NCI-H2227 treated with DMSO at 0.1 percent for 48 hours (cell line): Measurements from ENCODE around the gene SGIP1.
"Not testable (repeated sequence)": the region's sequence is repeated elsewhere in the genome, so short reads cannot be mapped to it uniquely, and the experiment has no call there.

Experiments used
- DNase-seq: peaks from one replicate; lab custom pipeline; 2025; lab: John Stamatoyannopoulos, UW

The SGIP1 gene

DNA sequence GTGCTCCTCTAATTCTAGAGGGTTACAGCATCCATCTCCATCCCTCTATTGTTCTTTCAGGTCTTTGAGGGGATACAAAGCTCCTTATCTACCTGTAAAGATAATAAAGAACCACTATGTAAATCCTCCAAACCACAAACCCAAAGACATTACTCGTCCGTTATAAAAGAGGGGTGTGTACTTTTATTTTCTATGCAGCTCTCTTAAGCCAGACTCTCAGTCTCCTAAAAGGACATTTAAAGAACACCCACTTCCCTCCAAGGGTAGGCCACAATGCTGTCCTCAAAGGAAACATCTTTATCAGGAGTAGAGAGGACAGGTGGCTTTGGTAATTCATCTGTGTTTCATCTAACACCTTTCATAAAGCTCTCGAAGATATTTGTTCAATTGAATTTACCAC, 150.4 kb downstream of the SGIP1 start:
- no peak for DNase-seq

DNA sequence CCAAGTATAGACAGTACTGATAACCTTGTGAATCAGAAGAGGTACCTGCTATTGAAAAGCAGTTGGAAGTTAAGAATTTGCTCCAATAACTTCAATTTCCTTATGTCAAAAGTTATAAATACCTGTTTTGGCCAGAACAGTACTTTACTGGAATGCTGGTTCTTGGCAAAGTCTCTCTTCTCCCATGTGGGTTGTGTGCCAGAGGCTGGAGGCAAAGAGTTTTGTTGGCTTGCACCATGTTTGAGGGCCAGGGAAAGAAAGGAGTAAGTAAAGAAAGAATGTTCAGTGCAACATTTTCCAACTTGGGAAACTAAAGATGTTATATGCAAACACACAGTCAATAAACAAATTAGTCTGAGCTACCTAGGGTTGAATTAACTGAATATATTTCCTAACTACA, 151.3 kb downstream of the SGIP1 start:
- DNase-seq, result no peak

DNA sequence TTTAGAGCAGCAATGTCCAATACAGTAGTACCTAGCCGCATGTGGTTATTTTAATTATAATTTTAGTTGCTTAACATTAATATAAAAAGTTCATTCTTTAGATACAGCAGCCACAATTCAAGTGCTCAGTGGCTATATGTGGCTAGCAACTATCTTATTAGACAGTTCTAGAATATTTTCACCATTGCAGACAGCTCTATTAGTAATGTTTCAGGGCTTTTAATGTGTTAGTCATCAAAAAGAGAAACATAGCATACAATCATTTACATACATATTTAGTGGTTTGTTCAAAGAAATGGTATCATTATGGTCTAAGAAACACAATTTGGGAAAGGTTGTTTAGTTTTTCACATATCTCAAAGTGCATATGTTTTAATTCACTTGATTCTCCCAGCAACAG, 151.7 kb downstream of the SGIP1 start:
- no peak for DNase-seq

DNA sequence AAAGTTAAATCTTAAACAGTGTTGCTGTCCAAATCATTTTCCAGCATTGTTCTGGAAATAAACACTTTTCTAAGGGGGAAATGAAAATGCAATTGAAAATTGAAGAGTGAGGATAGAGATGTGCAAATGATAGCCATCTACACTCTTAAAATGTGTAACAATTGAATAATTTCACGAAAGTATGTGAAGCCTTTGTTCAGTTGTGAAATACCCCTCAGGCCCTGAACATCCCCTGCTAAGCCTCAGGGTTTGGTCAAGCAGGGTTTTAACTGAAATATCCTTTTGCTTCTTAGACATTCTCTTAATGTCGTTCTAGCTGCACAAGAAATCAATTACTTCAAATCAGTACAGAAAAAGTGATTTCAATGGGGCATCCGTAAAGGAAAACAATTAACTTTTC, 152.5 kb downstream of the SGIP1 start:
- no peak for DNase-seq

DNA sequence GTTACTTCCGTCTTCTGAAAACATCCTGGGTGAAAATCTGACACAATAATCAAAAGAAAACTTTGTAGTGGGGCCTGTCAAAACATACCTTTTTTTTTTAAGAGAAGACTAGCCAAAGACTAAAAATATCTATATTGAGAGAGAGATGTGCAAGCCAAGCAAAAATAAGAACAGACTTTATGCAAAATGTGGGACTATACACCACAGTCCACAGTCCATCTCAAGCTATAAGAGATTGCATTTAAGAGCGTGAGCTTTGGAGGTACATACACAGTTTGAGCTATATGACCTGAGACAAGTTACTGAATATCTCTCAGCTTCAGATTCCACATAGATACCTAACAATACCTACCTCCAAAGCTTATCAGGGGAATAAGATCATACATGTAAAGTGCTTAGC, 153.4 kb downstream of the SGIP1 start:
- no peak for DNase-seq

DNA sequence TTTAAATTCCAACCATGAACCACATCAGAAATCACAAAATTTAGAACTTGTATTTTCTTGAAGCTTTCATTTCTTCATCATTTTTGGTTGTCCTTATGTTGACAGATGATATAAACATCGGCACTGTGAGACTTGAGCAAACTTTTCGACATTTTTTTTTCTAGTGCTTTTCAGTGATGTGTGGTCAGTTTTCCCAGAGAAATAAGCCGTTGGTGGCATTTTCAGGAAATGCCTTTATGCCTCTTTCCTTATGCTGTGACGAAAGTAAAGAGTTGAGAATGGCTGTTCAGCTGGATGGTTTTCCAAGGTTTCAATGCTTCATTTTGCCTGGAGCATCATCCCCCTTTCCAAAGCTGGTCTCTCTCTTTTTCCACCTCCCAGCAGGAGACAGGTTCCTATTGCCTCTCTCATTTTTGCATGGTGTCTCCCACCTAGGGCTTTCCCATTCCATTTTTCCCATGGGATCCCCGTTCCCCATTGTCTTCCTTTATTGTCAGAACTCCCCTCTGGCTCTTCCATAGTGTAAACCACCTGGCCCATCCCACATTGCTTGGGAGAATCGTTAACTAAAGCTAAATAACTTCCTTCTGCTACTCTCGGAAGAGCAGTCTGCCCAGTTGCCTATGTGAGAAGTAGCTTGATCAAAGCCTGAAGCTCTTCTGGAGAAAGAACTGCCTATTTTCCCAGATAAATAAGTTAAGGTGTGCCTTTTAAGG, 156.9 kb downstream of the SGIP1 start:
- DNase-seq, result no peak

DNA sequence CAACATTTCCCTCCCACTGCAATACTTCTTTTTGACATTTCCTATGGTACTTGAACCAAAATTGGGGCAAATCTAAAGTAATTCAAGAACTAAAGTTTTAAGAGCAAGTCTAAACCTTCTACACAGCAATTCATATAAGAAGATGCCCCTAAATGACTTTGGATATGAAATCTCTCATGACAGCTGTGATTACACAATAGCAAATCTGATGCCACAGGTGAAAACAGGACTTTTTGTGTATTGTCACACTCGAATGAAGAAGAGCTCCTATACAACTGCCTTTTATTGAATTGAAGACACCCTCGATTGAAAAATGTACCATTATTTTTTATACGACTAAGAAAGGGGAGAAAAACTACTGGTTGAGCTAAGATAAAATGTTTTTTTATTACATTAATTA, 158.7 kb downstream of the SGIP1 start:
- DNase-seq, result no peak

DNA sequence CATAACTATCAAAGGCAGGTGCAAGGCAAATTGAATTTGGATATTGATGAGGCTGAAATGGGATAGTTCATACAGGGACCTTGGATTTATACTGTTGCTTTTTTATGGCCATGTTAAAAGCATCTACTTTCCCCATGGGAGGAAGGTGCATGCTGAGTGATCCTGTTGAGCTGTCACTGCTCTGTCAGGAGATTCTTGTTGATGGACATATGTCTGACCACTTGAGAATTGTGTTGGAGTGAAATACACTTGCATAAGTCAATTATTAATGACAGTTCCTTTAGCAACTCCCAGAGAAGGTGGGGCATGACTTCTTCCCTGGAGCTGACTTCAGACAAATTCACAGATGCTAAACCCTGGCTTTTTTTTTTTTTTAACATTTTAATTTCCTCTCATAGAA, 159.9 kb downstream of the SGIP1 start:
- DNase-seq, result no peak

DNA sequence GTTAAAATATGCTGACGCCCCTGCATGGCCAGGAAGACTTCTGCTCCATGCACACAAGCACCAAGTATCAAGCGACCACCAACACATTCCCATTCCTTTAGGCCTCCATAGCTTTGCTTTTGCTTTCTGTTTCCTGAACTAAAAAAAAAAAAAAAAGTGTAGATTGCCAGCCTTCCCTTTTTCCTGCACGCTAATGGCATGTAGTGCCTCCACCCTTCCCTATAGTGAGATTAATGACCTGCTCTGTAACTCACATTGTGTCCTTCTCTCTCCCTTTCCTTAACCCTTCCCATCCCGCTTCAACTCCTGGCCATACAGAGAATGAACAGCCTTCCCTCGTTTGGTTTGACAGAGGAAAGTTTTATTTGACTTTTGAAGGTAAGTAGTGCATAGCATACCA, 161.2 kb downstream of the SGIP1 start:
- peak; percentile 16 for DNase-seq

DNA sequence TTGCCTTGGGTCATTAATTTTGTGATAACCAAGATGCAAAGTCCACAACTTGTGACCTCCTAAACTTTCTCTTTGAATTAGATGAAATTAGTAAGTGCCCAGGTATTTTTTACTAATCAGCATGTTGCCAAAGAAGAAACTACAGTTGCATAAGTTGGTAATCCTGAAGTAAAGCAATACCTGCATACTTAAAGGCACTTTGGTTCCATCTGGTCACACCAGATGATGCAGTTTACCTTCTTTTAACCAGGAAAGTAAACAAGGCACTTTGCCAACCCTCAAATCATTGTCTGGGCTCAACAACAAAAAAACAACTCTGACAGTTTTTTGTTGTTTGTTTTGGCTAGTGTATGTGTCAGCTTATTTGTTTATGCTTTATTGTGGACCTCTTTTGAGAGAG, 162.8 kb downstream of the SGIP1 start:
- DNase-seq, result no peak

DNA sequence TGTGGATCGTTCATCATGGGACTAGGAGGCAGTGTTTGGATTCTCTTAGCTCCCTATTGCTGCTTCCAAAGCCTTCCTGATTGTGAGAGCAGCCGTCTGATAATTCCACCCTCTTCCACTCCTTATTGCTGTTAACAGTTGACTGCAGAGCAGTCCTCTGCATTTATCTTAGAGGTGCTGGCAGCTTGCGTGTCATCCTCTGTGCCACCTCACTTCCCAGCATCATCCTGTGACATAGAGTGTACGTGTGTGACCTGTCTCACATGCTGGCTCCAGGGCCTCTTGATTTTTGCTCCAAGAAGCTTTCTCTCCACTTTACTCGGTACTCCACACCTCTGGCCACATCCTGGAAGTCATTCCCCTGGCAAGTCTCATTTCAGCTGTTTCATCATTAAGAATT, 165.3 kb downstream of the SGIP1 start:
- DNase-seq, result no peak

DNA sequence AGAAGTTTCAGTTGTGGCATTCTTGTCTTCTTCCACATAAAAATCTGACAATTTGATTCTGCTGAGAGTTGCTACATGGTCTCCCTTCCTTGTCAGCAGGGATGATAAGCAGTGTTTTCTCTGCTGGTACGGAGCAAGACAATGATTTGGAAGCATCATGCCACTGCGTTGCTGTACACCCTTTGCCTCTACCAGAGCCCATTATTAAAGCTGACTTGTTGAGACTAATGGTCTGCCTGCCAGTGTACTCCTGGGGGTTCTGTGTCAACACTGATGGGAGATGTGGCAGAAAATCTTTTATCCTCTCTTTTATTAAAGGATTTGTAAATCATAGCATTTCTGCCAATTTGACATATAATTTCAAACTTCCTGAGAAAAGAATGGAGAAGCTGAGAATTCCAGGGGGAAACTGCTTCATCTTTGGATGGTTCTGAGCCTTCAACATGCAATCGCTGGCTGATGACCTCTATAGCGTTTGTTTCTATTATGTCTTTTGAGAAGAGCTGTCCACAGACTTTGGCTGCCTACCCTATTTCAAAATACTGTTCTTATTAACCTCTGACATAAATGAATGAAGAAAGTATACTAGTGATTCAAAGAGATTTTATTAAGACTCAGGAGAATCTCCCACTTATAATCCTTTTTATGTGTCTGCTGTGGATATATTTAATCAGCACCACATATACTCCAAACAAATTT, 170.4 kb downstream of the SGIP1 start:
- peak; percentile 86 for DNase-seq

DNA sequence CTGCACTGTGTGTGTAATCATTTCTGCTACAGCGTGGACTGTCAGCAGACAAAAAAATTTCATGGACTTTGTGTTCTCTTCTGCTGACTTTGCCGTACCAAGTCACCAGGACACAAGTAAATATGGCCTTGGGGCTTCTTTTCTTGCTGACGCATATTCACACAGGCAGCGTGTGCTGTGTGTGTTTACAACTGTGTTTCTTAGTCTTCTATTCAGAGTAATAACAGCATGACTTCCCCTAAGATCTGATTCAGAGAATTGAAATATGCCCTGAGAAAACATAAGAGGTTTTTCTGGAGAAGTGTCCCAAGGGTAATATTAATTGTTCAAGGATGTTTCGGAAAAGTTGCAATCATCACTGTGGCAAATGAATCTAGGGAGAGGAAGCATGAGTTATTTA, 171.2 kb downstream of the SGIP1 start:
- no peak for DNase-seq

DNA sequence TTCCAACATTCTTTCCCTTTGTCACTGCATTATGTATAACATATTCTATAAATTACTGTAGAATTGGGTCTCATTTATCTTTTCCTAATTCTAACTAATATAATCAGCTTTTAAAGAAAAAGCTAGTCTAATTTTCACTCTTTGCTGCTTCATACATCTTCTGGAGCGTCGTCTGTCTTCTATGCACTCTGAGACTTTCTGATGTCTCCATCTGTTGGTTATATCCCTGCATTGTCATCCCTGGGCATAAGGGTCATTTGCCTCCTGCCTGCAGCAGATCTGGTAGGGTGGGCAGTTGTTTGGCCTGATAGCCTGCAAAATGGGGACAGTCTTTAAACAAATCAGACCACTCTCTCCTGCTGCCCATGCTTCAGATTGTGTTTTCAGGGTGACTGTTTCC, 177.5 kb downstream of the SGIP1 start:
- peak; percentile 19 for DNase-seq

DNA sequence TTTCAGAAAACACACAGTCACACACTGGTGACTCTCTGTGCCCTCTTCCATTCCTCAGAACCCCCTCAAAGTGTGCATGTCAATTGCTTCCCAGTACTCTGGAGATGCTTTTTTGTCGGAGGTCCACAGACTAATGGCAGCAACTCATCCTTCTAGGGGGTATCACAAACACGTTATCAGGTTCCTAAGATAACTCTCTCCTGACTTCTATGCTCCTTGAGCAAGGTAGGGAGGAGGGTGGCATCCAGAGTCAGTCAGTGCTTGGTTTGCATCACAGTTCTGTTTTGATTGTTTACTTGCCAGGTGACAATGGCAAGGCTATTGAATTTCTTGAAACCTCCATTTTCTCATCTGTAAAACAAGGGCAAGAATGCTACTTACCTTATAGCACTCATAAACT, 178.9 kb downstream of the SGIP1 start:
- no peak for DNase-seq

DNA sequence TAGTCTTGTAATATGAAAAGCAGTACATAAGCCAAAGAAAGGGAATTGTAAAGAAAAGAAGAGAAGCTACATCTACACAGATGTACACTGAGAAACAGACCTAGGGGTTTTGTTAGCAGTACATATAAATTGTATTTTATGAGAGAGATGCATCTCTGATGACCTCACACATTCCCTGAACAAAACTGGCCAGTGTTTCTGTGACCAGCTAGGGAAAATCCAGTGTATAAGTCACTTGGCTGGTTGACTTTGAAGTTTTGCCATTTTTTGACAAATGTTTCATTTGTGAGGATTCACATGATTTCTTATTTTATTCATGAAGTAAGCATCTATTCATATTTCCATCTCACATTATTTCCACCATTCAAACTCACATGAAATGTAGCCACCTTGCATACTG, 190.0 kb downstream of the SGIP1 start:
- no peak for DNase-seq

DNA sequence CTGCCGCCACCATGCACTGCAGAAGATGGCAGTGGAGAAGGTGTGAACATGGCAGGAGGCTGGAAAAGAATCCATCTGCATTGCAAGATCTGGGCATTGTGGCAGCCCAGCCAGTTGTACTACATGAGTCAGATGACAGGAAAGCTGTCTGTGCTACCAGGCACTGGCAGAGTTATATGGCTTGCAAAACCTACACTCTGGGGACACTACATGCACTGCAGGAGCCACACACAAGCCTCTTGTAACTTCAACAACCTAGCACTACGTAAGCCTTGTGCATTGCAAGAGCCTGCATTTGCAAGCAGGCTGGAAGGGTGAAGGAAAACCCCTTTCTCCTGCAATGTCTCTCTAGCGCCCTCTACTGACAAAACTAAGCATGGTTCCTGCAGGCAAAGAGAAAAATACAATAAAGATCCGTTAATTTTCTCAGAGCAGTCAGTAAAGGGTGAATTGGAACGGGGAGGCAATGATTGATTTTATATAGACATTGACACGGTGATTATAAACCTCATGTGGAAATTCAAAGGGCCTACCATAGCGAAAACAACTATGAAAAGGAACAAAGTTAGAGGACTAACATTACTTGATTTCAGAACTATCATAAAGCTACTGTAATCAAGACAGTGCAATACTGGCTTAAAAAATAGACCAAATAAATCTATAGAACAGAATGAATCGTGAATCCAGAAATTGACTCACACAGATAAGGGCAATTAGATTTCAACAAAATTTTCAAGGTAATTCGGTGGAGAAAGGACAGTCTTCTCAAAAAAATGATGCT, 192.1 kb downstream of the SGIP1 start:
- peak; percentile 75 for DNase-seq

DNA sequence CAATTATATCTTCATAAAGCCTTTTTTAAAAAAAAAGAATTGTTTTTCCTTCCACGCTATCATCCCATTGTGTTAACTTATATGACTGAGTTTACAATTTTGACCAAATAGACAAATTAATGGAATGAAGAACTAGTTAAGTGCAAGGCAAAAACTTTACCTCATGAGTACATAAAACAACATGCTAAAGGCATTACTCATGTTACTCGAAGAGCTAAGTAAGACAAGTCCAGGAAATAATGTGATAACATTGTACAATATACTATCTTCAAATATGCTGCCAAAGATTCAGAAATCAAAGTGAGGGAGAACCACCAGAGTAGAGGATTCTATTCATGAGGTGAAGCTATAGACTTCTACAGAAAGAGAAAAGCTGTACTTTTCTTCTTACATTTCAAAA, 194.1 kb downstream of the SGIP1 start:
- DNase-seq, result no peak

DNA sequence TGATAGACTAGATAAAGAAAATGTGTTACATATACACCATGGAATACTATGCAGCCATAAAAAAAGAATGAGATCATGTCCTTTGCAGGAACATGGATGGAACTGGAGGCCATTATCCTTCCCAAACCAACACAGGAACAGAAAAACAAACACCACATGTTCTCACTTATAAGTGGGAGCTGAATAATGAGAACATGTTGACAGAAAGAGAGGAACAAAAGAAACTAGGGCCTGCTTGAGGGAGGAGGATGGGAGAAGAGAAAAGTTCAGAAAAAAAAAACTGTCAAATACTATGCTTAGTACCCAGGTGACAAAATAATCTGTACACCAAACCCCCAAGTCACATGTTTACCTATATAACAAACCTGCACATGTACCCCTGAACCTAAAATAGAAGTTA, 194.8 kb downstream of the SGIP1 start:
- DNase-seq, result not testable (repeated sequence)

DNA sequence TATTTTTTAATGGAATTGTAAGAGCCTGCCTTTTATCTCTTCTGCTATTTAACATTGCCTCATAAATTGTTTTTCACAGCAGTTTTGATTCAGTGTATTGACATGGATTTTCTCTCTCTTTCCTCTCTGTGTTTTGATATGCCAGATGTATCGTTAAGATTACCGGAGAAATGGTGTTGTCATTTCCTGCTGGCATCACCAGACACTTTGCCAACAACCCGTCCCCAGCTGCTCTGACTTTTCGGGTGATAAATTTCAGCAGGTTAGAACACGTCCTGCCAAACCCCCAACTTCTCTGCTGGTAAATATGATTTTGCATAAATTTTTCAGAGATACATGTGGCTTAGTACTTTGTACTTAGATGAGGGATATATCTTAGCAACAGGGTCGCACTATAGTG, 195.2 kb downstream of the SGIP1 start:
- DNase-seq, result no peak

DNA sequence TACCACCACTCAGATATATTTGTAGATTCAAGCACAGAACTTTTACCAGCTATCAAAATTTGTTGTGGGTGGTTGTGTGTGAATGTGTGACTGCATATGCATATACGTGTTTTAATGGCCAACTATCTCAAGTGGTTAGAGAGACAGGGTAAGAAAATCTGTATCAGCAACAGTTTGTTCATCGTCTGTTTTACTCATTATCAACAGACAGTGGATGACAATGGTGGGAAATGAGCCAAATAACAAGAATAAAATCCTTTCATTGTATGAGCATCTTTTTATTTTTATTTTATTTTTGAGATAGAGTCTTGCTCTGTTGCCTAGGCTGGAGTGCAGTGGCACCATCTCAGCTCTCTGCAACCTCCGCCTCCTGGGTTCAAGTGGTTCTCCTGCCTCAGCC, 195.6 kb downstream of the SGIP1 start:
- DNase-seq, result no peak

DNA sequence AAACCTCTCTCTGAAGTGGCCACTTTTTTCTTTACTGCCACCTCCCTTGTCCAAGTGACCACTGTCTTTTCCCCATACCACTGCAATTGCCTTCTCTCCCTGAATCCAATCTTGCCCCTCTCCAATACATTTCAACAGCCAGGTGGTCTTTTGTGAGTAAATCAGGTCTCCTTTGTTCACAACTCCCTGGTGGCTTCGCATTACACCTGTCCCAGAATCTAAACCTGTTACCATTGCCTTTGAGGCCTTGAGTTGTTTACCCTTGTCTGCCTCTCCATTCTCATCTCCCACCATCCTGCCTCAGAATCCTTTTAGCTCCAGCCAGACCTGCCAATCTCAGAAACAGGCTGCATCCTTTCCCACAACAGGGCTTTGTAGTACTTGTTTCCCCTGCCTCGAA, 196.5 kb downstream of the SGIP1 start:
- no peak for DNase-seq

DNA sequence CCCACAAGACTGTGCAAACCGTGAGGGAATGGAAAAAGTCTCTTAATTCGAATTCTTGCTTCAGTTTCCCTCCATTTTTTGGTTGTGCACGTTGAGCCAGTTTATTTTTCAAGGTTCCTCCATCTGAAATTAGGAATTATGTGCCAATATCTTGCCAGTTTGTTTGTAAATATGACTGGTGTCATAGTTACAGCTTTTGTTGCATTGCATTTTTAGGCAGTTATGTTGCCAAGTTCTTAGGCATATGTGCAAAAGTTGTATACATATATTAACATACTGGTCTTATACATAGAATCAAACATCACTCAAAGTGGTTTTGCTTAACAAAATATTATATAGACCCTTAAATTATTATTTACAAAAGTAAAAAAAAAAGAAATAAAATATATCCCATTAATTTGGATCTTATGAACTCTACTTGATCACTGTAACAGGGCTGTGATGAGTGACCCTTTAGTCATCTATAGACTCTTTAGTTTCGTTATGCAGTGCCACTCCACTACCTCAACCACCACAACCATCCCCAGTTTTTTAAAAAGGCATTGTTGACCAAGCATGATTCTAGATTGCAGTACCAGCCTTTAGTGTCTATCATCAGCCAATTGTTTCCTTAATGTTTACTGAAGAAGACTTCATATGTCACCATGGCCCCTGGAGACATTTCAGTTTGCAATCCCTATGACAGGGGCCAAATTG, 197.4 kb downstream of the SGIP1 start:
- no peak for DNase-seq
